ENCODE data around the gene MAPKAP1. TPM values are rescaled to one million over a fixed set of nuclear protein-coding genes. Genes with fewer than 3 reads are reported as not detected.

MAPKAP1 gene
- total RNA-seq, 4 donors from 2014 or later = 46.7 to 63.0 (median 57.9) TPM

- intact Hi-C loops (cut with DNase I; ENCODE audit: low total_unique reads) = no loop called here
- 88 to 91% methylated on average over 3 of the region's 3 CpGs for WGBS, 2 donors
- H3K4me3 ChIP-seq (ENCODE audit: low read depth, poor library complexity, severe bottlenecking) = no peak overlapping the region
- TF ChIP-seq POLR2A (IDR thresholded peaks at IDR 0.05) = no peak
- no peak for TF ChIP-seq CTCF (IDR thresholded peaks at IDR 0.05)
- no peak for DNase-seq (ENCODE audit: low spot score in 2 of 2)
Observed at GRCh38 chr9:125470189-125470588, 236.8 kb downstream of the MAPKAP1 start.

- intact Hi-C loops (cut with DNase I; ENCODE audit: low total_unique reads) = no loop called here
- no peak overlapping the region for H3K4me3 ChIP-seq (ENCODE audit: low read depth, poor library complexity, severe bottlenecking)
- WGBS, 2 donors = 94 to 95% methylated on average over 8 of the region's 8 CpGs
- no peak for TF ChIP-seq POLR2A (IDR thresholded peaks at IDR 0.05)
- TF ChIP-seq CTCF (IDR thresholded peaks at IDR 0.05) = no peak
- DNase-seq (ENCODE audit: low spot score in 2 of 2) = no peak
Observed at GRCh38 chr9:125468646-125469045, 238.4 kb downstream of the MAPKAP1 start.

- WGBS, 2 donors = 77 to 79% methylated on average over 7 of the region's 7 CpGs
- DNase-seq (ENCODE audit: low spot score in 2 of 2) = no peak
- TF ChIP-seq POLR2A (IDR thresholded peaks at IDR 0.05) (no peak), CTCF (IDR thresholded peaks at IDR 0.05) (no peak)
Observed at GRCh38 chr9:125467116-125467740, 239.8 kb downstream of the MAPKAP1 start.

GRCh38 chr9:125466411-125466810 lies 240.6 kb downstream of the MAPKAP1 start:
- WGBS, 2 donors = 90 to 91% methylated on average over 5 of the region's 5 CpGs
- intact Hi-C loops (cut with DNase I; ENCODE audit: low total_unique reads) = no loop called here
- DNase-seq (ENCODE audit: low spot score in 2 of 2) = no peak
- no peak overlapping the region for H3K4me3 ChIP-seq (ENCODE audit: low read depth, poor library complexity, severe bottlenecking)
- TF ChIP-seq CTCF (IDR thresholded peaks at IDR 0.05) (no peak), POLR2A (IDR thresholded peaks at IDR 0.05) (no peak)

More at GRCh38 chr9:125467116-125467740, 239.8 kb downstream of the MAPKAP1 start:
- no peak overlapping the region for H3K4me3 ChIP-seq (ENCODE audit: low read depth, poor library complexity, severe bottlenecking)
- intact Hi-C loops (cut with DNase I; ENCODE audit: low total_unique reads) = no loop called here

- DNase-seq (ENCODE audit: low spot score in 2 of 2) = no peak
- 62 to 64% methylated on average over 12 of the region's 12 CpGs for whole genome bisulfite sequencing, 2 donors
- intact Hi-C loops (cut with DNase I; ENCODE audit: low total_unique reads) = no loop called here
- H3K4me3 ChIP-seq (ENCODE audit: low read depth, poor library complexity, severe bottlenecking) = no peak overlapping the region
- no peak for TF ChIP-seq POLR2A (IDR thresholded peaks at IDR 0.05)
- TF ChIP-seq CTCF (IDR thresholded peaks at IDR 0.05) = no peak
Observed at GRCh38 chr9:125464591-125465385, 242.2 kb downstream of the MAPKAP1 start.
